Spinal cord (tissue), 10 donors: ENCODE measurements around the gene KAT6B. TPM values are rescaled to one million over a fixed set of nuclear protein-coding genes. Genes with fewer than 3 reads are reported as not detected.

Experiments used
- DNase-seq, 6 donors: peaks; one replicate each; pipeline versions ENCODE4 v3.0.0 to v3.0.0-alpha.2; 2013 to 2015; ENCODE audit warnings: low spot score in 6 of 6, low read depth in 4 of 6
- H3K27ac ChIP-seq: one replicate; pipeline ENCODE4 v1.5.1; 2013; ENCODE audit warnings: low read depth, low read length, control low read depth
- H3K27me3 ChIP-seq: one replicate; pipeline ENCODE4 v1.6.1; 2013; ENCODE audit warnings: low read length; ENCODE audit not compliant: control insufficient read depth, insufficient read depth
- H3K36me3 ChIP-seq: one replicate; pipeline ENCODE4 v1.6.1; 2013; ENCODE audit warnings: low read length; ENCODE audit not compliant: control insufficient read depth, insufficient read depth
- H3K4me1 ChIP-seq: one replicate; pipeline ENCODE4 v1.6.1; 2013; ENCODE audit warnings: low read length; ENCODE audit not compliant: control insufficient read depth, insufficient read depth
- H3K4me3 ChIP-seq: one replicate; pipeline ENCODE4 v1.5.1; 2013; ENCODE audit warnings: low read depth, low read length, control low read depth
- H3K9me3 ChIP-seq: one replicate; pipeline ENCODE4 v1.6.1; 2013; ENCODE audit warnings: low read length; ENCODE audit not compliant: control insufficient read depth, insufficient read depth
- WGBS: methylation state at CpG from one replicate; pipeline ENCODE4 v1.1.5; 2013; ENCODE audit warnings: missing lambda C conversion rate; ENCODE audit not compliant: insufficient coverage; 5-methylcytosine and 5-hydroxymethylcytosine counted together
- polyA plus RNA-seq, 2 donors: library from polyadenylated mRNA; unstranded; fragments of 120-200 nt; gene quantifications; one replicate each; pipeline ENCODE4 v1.2.1, GENCODE V29; 2013; ENCODE audit not compliant: insufficient read length in 2 of 2
- total RNA-seq, 2 donors: library from RNA; depleted of rRNA in 1 of 2; stranded (reverse); fragments of 120-200 nt in 1 of 2; fragments of >200 nt in 1 of 2; gene quantifications; one replicate each; pipeline versions ENCODE4 v1.2.3 to v1.2.4, GENCODE V29; 2013 to 2014
- donor health status: healthy.

KAT6B gene
- total and polyA plus RNA-seq, 4 donors: 30.6 to 93.6 (median 37.5) TPM

GRCh38 chr10:74921744-74922143 is 95.3 kb downstream of the KAT6B start:
- WGBS: 22% methylated on average over 1 of the region's 2 CpGs
- no peaks in the 10 kb centered on the region for H3K36me3 ChIP-seq
- peaks cover 15% of the 10 kb centered on the region for H3K4me1 ChIP-seq
- peak in 1 of 6 donors; percentile 59 for DNase-seq
- no peak overlapping the region for H3K4me3 ChIP-seq
- no peaks in the 10 kb centered on the region for H3K27me3 ChIP-seq
- H3K9me3 ChIP-seq: peaks cover 6% of the 10 kb centered on the region
- H3K27ac ChIP-seq: no peak overlapping the region

- Histone ChIP-seq H3K27ac (no peak overlapping the region), H3K27me3 (no peaks in the 10 kb centered on the region), H3K9me3 (peaks cover 6% of the 10 kb centered on the region), H3K4me1 (peaks cover 20% of the 10 kb centered on the region), H3K36me3 (no peaks in the 10 kb centered on the region), H3K4me3 (no peak overlapping the region)
- DNase-seq: no peak
- 86% methylated on average over 1 of the region's 1 CpG for WGBS
These were observed 96.5 kb downstream of the KAT6B start for GRCh38 chr10:74922921-74923320.

GRCh38 chr10:74923556-74923955 is 97.2 kb downstream of the KAT6B start:
- Histone ChIP-seq H3K4me1 (peaks cover 20% of the 10 kb centered on the region), H3K27me3 (no peaks in the 10 kb centered on the region), H3K36me3 (no peaks in the 10 kb centered on the region), H3K9me3 (peaks cover 6% of the 10 kb centered on the region), H3K4me3 (no peak overlapping the region), H3K27ac (no peak overlapping the region)
- DNase-seq: no peak
- WGBS: 59% methylated on average over 4 of the region's 4 CpGs

- no peaks in the 10 kb centered on the region for H3K27me3 ChIP-seq
- peak overlapping the region; percentile 45 for H3K27ac ChIP-seq
- no CpG with 5 or more reads among the region's 5 CpGs for WGBS
- peaks cover 5% of the 10 kb centered on the region for H3K9me3 ChIP-seq
- H3K4me3 ChIP-seq: no peak overlapping the region
- H3K4me1 ChIP-seq: peaks cover 20% of the 10 kb centered on the region
- H3K36me3 ChIP-seq: no peaks in the 10 kb centered on the region
- DNase-seq: peak in 1 of 6 donors; percentile 43
These were observed 98.0 kb downstream of the KAT6B start for GRCh38 chr10:74924251-74924963.

GRCh38 chr10:74925291-74925690 is 98.9 kb downstream of the KAT6B start:
- Histone ChIP-seq H3K4me3 (no peak overlapping the region), H3K36me3 (no peaks in the 10 kb centered on the region), H3K27me3 (no peaks in the 10 kb centered on the region), H3K9me3 (no peaks in the 10 kb centered on the region), H3K4me1 (peaks cover 20% of the 10 kb centered on the region), H3K27ac (no peak overlapping the region)
- no CpG with 5 or more reads among the region's 1 CpG for whole genome bisulfite sequencing
- DNase-seq: no peak

GRCh38 chr10:74925708-74926107 is 99.3 kb downstream of the KAT6B start:
- Histone ChIP-seq H3K36me3 (no peaks in the 10 kb centered on the region), H3K27ac (no peak overlapping the region), H3K4me3 (no peak overlapping the region), H3K27me3 (no peaks in the 10 kb centered on the region), H3K4me1 (peaks cover 20% of the 10 kb centered on the region), H3K9me3 (no peaks in the 10 kb centered on the region)
- 24% methylated on average over 2 of the region's 4 CpGs for WGBS
- DNase-seq: peak in 2 of 6 donors; percentile 77 to 83

- Histone ChIP-seq H3K4me3 (no peak overlapping the region), H3K27ac (no peak overlapping the region), H3K9me3 (no peaks in the 10 kb centered on the region), H3K36me3 (no peaks in the 10 kb centered on the region), H3K4me1 (peaks cover 20% of the 10 kb centered on the region), H3K27me3 (no peaks in the 10 kb centered on the region)
- no peak for DNase-seq
- 54% methylated on average over 2 of the region's 4 CpGs for WGBS
These were observed 100.6 kb downstream of the KAT6B start for GRCh38 chr10:74926791-74927585.

GRCh38 chr10:74927701-74928100 is 101.3 kb downstream of the KAT6B start:
- DNase-seq: no peak
- Histone ChIP-seq H3K36me3 (no peaks in the 10 kb centered on the region), H3K4me1 (peaks cover 23% of the 10 kb centered on the region), H3K27me3 (no peaks in the 10 kb centered on the region), H3K27ac (no peak overlapping the region), H3K4me3 (no peak overlapping the region), H3K9me3 (no peaks in the 10 kb centered on the region)
- WGBS: 100% methylated on average over 1 of the region's 2 CpGs

- Histone ChIP-seq H3K4me1 (peaks cover 26% of the 10 kb centered on the region), H3K27ac (no peak overlapping the region)
These were observed 102.4 kb downstream of the KAT6B start for GRCh38 chr10:74928742-74929191.

More at GRCh38 chr10:74928742-74929191, 102.4 kb downstream of the KAT6B start:
- no peaks in the 10 kb centered on the region for H3K36me3 ChIP-seq
- WGBS: no CpG with 5 or more reads among the region's 2 CpGs
- no peak for DNase-seq
- no peaks in the 10 kb centered on the region for H3K9me3 ChIP-seq
- no peaks in the 10 kb centered on the region for H3K27me3 ChIP-seq
- no peak overlapping the region for H3K4me3 ChIP-seq
